Astrocyte (in vitro differentiated cells and primary cell): ENCODE data around the gene NUP93. TPM values are rescaled to one million over a fixed set of nuclear protein-coding genes. Genes with fewer than 3 reads are reported as not detected.

ENCODE experiments used
- DNase-seq: peaks from one replicate; pipeline ENCODE4 v3.0.0-alpha.2; 2010; ENCODE audit warnings: low read depth
- FAIRE-seq: peaks from 2 replicates; lab custom pipeline; 2011; peaks lifted over from hg19 to GRCh38; lab: Jason Lieb, UNC
- H2AFZ ChIP-seq: 2 replicates; pipeline ENCODE4 v1.6.0; 2012; ENCODE audit warnings: low read depth, low read length, inconsistent platforms
- H3K27ac ChIP-seq: 2 replicates; pipeline ENCODE4 v1.5.1; 2011; ENCODE audit warnings: low read depth, low read length, inconsistent platforms
- H3K27me3 ChIP-seq: 2 replicates; pipeline ENCODE4 v1.6.0; 2011; ENCODE audit warnings: low read length, inconsistent platforms; ENCODE audit not compliant: insufficient read depth
- H3K36me3 ChIP-seq: 2 replicates; pipeline ENCODE4 v1.5.1; 2011; ENCODE audit warnings: low read length, inconsistent platforms; ENCODE audit not compliant: insufficient read depth
- H3K4me1 ChIP-seq: 2 replicates; pipeline ENCODE4 v1.5.1; 2011; ENCODE audit warnings: low read length, inconsistent platforms; ENCODE audit not compliant: insufficient read depth
- H3K4me2 ChIP-seq: 2 replicates; pipeline ENCODE4 v1.6.0; 2012; ENCODE audit warnings: low read length, inconsistent platforms
- H3K4me3 ChIP-seq: 2 replicates; pipeline ENCODE4 v1.5.1; 2011; ENCODE audit warnings: low read depth, mild to moderate bottlenecking, low read length, inconsistent platforms; ENCODE audit not compliant: insufficient read depth
- H3K79me2 ChIP-seq: 2 replicates; pipeline ENCODE4 v1.6.0; 2012; ENCODE audit warnings: mild to moderate bottlenecking, low read length, inconsistent platforms; ENCODE audit not compliant: insufficient read depth
- H3K9ac ChIP-seq: 2 replicates; pipeline ENCODE4 v1.6.0; 2012; ENCODE audit warnings: mild to moderate bottlenecking, low read length, inconsistent platforms
- H3K9me3 ChIP-seq: 2 replicates; pipeline ENCODE4 v1.5.1; 2012; ENCODE audit warnings: low read depth, mild to moderate bottlenecking, low read length, inconsistent platforms; ENCODE audit not compliant: insufficient read depth
- H4K20me1 ChIP-seq: 2 replicates; pipeline ENCODE4 v1.6.0; 2012; ENCODE audit warnings: low read length, inconsistent platforms; ENCODE audit not compliant: insufficient read depth
- H3K27ac Mint-ChIP-seq: one replicate; pipeline ENCODE4 v1.8.0; 2021; ENCODE audit warnings: mild to moderate bottlenecking, mixed read lengths; ENCODE audit not compliant: unreplicated experiment
- H3K27me3 Mint-ChIP-seq: one replicate; pipeline ENCODE4 v1.8.0; 2021; ENCODE audit warnings: low read depth, mixed read lengths; ENCODE audit not compliant: unreplicated experiment
- H3K36me3 Mint-ChIP-seq: one replicate; pipeline ENCODE4 v1.8.0; 2021; ENCODE audit warnings: low read depth, mixed read lengths; ENCODE audit not compliant: unreplicated experiment
- H3K4me1 Mint-ChIP-seq: one replicate; pipeline ENCODE4 v1.8.0; 2021; ENCODE audit warnings: low read depth, mixed read lengths; ENCODE audit not compliant: unreplicated experiment
- H3K4me3 Mint-ChIP-seq: one replicate; pipeline ENCODE4 v1.8.0; 2021; ENCODE audit warnings: mild to moderate bottlenecking, moderate library complexity, mixed read lengths; ENCODE audit not compliant: unreplicated experiment
- H3K9me3 Mint-ChIP-seq: one replicate; pipeline ENCODE4 v1.8.0; 2021; ENCODE audit warnings: mild to moderate bottlenecking, mixed read lengths; ENCODE audit not compliant: unreplicated experiment
- EZH2 ChIP-seq: IDR thresholded peaks from 2 replicates; pipeline ENCODE4 v1.6.1; 2012; ENCODE audit warnings: mild to moderate bottlenecking, low read length, inconsistent platforms; ENCODE audit not compliant: insufficient read depth
- total RNA-seq: library from RNA; stranded (reverse); gene quantifications from 2 replicates; pipeline ENCODE4 v1.2.1, GENCODE V29; 2021
- TF ChIP-seq, protein P1 (sequence below): IDR thresholded peaks from 2 replicates; pipeline ENCODE4 v1.5.1; 2011; ENCODE audit warnings: low read depth, mild to moderate bottlenecking, inconsistent platforms, low read length, moderate library complexity; ENCODE audit not compliant: insufficient read depth

The NUP93 gene
- total RNA-seq, 1 donor from 2014 or later = 89.3 TPM

DNA sequence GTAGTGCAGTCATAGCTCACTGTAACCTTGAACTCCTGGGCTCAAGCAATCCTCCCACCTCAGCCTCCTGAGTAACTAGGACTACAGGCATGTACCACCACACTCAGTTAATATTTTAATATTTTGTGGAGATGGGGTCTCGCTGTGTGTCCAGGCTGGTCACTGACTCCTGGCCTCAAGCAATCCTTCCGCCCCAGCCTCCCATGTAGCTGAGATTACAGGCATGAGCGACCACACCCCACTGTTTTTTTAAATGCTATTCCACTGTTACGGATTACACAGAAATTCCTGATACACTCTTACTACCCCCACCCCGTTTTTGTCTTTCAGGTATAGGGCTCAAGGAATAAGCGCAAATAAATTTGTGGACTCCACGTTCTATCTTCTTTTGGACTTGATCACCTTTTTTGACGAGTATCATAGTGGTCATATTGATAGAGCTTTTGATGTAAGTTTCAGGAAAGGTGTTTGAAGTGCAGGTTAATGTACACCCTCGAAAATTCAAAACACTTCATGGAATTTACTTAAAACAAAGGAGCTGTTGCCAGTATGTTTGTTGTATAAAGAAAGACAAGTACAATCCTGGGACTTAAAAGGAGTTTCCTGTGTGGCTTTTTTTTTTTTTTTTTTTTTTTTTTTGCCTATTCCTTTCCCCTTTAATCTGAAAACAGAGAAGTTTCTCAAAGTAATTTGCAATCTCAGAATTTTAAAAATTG lies 108.9 kb downstream of the NUP93 start:
- H3K27ac Mint-ChIP-seq = no peak overlapping the region
- Histone ChIP-seq H3K9ac (no peak overlapping the region), H3K4me2 (no peak overlapping the region), H4K20me1 (no peaks in the 10 kb centered on the region), H3K9me3 (no peaks in the 10 kb centered on the region), H2AFZ (no peak overlapping the region), H3K4me3 (no peak overlapping the region), H3K4me1 (no peaks in the 10 kb centered on the region), H3K27ac (no peak overlapping the region), H3K27me3 (no peaks in the 10 kb centered on the region), H3K36me3 (peaks cover 40% of the 10 kb centered on the region), H3K79me2 (no peaks in the 10 kb centered on the region)
- FAIRE-seq = no peak
- H3K36me3 Mint-ChIP-seq = peaks cover 25% of the 10 kb centered on the region
- H3K9me3 Mint-ChIP-seq = no peaks in the 10 kb centered on the region
- no peak for DNase-seq
- no peak overlapping the region for H3K4me3 Mint-ChIP-seq
- no peak for TF ChIP-seq EZH2
- TF ChIP-seq, protein P1, sequence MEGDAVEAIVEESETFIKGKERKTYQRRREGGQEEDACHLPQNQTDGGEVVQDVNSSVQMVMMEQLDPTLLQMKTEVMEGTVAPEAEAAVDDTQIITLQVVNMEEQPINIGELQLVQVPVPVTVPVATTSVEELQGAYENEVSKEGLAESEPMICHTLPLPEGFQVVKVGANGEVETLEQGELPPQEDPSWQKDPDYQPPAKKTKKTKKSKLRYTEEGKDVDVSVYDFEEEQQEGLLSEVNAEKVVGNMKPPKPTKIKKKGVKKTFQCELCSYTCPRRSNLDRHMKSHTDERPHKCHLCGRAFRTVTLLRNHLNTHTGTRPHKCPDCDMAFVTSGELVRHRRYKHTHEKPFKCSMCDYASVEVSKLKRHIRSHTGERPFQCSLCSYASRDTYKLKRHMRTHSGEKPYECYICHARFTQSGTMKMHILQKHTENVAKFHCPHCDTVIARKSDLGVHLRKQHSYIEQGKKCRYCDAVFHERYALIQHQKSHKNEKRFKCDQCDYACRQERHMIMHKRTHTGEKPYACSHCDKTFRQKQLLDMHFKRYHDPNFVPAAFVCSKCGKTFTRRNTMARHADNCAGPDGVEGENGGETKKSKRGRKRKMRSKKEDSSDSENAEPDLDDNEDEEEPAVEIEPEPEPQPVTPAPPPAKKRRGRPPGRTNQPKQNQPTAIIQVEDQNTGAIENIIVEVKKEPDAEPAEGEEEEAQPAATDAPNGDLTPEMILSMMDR = no peak
- no peaks in the 10 kb centered on the region for H3K27me3 Mint-ChIP-seq
- peaks cover 15% of the 10 kb centered on the region for H3K4me1 Mint-ChIP-seq

DNA sequence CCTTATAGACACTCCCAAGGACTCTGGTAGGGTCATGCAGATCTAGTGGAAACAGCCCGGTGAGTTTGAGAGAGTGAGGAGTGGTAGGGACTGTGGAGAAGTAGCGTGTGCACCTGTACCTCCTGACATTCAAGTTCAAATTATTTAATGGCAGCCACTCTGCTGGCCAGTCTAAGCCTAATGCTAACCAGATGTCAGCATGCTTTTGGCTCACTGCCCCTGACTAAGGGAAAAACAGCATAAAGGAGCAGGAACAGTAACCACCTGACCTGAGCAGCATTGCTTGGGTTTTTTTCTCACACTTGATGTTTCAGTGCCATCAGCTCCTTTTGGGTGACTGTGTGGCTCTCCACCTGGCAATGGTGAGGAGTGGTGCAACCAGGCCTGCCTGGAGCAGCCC lies 111.3 kb downstream of the NUP93 start:
- H3K4me1 Mint-ChIP-seq = peaks cover 11% of the 10 kb centered on the region
- Histone ChIP-seq H3K27me3 (no peaks in the 10 kb centered on the region), H2AFZ (no peak overlapping the region), H4K20me1 (no peaks in the 10 kb centered on the region), H3K4me3 (no peak overlapping the region), H3K79me2 (no peaks in the 10 kb centered on the region), H3K9me3 (no peaks in the 10 kb centered on the region), H3K9ac (no peak overlapping the region), H3K27ac (no peak overlapping the region), H3K4me1 (no peaks in the 10 kb centered on the region), H3K36me3 (peaks cover 38% of the 10 kb centered on the region), H3K4me2 (no peak overlapping the region)
- DNase-seq (no peak), FAIRE-seq (no peak)
- no peak overlapping the region for H3K4me3 Mint-ChIP-seq
- no peaks in the 10 kb centered on the region for H3K9me3 Mint-ChIP-seq
- no peak overlapping the region for H3K27ac Mint-ChIP-seq
- H3K27me3 Mint-ChIP-seq = no peaks in the 10 kb centered on the region
- TF ChIP-seq, protein P1 = no peak
- no peak for TF ChIP-seq EZH2
- peaks cover 29% of the 10 kb centered on the region for H3K36me3 Mint-ChIP-seq

DNA sequence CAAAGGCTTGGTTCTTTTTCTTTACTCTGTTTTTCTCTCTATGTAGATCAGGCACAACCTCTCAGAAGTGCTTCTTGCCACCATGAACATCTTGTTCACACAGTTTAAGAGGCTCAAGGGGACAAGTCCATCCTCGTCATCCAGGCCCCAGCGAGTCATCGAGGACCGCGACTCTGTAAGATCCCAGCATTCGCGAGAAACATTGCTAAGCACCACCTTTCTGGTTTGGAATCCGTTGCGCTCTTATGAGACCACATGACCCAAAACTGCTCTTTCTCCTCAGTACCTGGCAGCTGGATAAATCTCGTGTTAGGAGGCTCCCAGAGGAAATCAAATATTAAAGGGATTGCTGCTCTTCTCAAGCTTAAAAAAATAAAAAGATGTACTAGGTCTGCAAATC lies 111.7 kb downstream of the NUP93 start:
- Mint-ChIP-seq H3K27me3 (no peaks in the 10 kb centered on the region), H3K9me3 (no peaks in the 10 kb centered on the region), H3K4me1 (peaks cover 11% of the 10 kb centered on the region), H3K36me3 (peaks cover 29% of the 10 kb centered on the region), H3K27ac (no peak overlapping the region), H3K4me3 (no peak overlapping the region)
- TF ChIP-seq EZH2 = no peak
- TF ChIP-seq, protein P1 = no peak
- DNase-seq (no peak), FAIRE-seq (no peak)
- Histone ChIP-seq H3K4me1 (no peaks in the 10 kb centered on the region), H3K27me3 (no peaks in the 10 kb centered on the region), H3K9ac (no peak overlapping the region), H4K20me1 (no peaks in the 10 kb centered on the region), H3K36me3 (peaks cover 36% of the 10 kb centered on the region), H3K4me2 (no peak overlapping the region), H2AFZ (no peak overlapping the region), H3K4me3 (no peak overlapping the region), H3K79me2 (no peaks in the 10 kb centered on the region), H3K27ac (no peak overlapping the region), H3K9me3 (no peaks in the 10 kb centered on the region)
